Lower leg skin (tissue), 4 donors: ENCODE results near the gene ADGRA3. TPM values are rescaled to one million over a fixed set of nuclear protein-coding genes. Genes with fewer than 3 reads are reported as not detected.

ENCODE experiments used
- DNase-seq, 2 donors: peaks; one replicate each; pipeline ENCODE4 v3.0.0-alpha.2; 2019; ENCODE audit warnings: low spot score in 2 of 2
- H3K4me3 ChIP-seq: fragments of 200-600 bp; sonication (generic); 2 replicates; pipeline ENCODE4 v1.5.1; 2017; ENCODE audit warnings: mild to moderate bottlenecking, low read depth; ENCODE audit not compliant: poor library complexity, severe bottlenecking
- POLR2A ChIP-seq, 2 donors: fragments of 450-650 bp; IDR thresholded peaks; one replicate each; pipeline ENCODE4 v1.6.1; 2016 to 2017; ENCODE audit warnings: antibody characterized with exemption in 2 of 2, mild to moderate bottlenecking in 1 of 2, moderate library complexity in 1 of 2
- WGBS, 2 donors: methylation state at CpG; one replicate each; pipeline ENCODE4 v1.1.5; 2018; 5-methylcytosine and 5-hydroxymethylcytosine counted together
- intact Hi-C: fragments of 100-400 bp; cut with DNase I; formaldehyde crosslinking; loops from one replicate; pipeline ENCODE4 v1.15.0; 2023; ENCODE audit warnings: low total_unique reads
- total RNA-seq, 4 donors: library from RNA; depleted of rRNA; stranded (reverse); fragments of >200 nt; gene quantifications; one replicate each; pipeline ENCODE4 v1.1.0, GENCODE V29; 2016
- TF ChIP-seq, protein P1 (sequence below), 3 donors: fragments of 450-650 bp; IDR thresholded peaks; one replicate each; pipeline ENCODE4 v1.5.1; 2016; ENCODE audit warnings: antibody characterized with exemption in 3 of 3, mild to moderate bottlenecking in 3 of 3, moderate library complexity in 2 of 3

Gene ADGRA3
- total RNA-seq, 4 donors from 2014 or later = 8.4 to 14.9 (median 12.6) TPM

DNA sequence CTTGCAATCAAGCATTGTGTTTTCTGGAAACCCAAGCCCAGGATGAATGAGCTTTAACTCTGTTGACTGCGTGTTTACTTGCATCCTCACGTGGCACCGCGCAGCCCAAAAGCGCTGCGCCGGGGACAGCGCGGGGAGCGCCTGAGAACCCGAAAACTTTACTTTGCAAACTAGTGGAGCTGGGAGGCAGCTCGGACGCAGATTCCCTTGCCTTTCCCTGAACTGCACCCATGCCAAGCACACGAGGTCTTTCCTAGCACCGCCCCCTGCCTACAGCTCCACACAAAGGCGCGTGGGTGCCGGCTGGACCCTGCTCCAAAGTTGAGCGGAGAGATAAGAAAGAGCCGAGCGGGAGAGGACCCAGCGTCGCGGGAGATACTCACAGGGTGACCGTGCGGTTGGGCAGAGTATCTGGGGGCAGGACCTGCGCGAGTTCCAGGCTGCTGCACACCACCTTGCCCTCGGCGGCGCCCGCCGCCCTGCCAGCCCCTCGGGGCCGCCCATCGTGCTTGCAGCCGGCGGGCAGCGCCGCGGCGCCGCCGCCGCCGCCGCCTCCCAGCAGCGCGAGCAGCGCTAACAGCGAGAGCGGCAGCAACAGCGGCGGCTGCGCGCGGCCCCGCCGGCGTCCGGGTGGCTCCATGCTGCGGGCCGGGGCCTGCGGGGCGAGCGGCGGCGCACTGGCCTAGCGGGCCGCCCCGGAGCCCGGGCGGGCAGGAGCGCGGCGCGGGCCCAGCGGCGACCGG, 550 bp downstream of the ADGRA3 start:
- WGBS, 2 donors = 0% methylated on average over 47 of the region's 80 CpGs

DNA sequence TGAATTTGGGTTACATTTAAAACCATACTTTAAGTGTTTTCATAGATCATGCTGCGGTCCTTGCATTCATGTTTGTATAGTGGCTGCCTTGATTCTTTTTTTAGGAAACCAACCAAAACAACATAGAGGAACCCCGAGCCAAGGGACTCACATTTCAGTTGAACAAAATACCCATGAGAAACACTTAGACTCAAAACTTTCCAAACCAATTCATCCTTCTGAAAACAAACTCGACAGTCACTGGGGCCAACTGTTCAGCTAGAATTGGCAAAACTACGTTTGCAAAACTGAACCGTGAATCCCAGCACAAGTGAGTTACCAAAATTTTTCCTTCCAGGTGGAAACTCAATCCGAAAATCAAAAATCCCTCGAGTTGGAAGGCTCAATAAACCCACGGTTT, 1.4 kb downstream of the ADGRA3 start:
- H3K4me3 ChIP-seq = no peak overlapping the region
- intact Hi-C loops = no loop called here
- TF ChIP-seq, protein P1, sequence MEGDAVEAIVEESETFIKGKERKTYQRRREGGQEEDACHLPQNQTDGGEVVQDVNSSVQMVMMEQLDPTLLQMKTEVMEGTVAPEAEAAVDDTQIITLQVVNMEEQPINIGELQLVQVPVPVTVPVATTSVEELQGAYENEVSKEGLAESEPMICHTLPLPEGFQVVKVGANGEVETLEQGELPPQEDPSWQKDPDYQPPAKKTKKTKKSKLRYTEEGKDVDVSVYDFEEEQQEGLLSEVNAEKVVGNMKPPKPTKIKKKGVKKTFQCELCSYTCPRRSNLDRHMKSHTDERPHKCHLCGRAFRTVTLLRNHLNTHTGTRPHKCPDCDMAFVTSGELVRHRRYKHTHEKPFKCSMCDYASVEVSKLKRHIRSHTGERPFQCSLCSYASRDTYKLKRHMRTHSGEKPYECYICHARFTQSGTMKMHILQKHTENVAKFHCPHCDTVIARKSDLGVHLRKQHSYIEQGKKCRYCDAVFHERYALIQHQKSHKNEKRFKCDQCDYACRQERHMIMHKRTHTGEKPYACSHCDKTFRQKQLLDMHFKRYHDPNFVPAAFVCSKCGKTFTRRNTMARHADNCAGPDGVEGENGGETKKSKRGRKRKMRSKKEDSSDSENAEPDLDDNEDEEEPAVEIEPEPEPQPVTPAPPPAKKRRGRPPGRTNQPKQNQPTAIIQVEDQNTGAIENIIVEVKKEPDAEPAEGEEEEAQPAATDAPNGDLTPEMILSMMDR (IDR thresholded peaks at IDR 0.05) = no peak
- no peak for TF ChIP-seq POLR2A (IDR thresholded peaks at IDR 0.05)
- WGBS, 2 donors = 13 to 15% methylated on average over 8 of the region's 8 CpGs
- no peak for DNase-seq

More for the DNA sequence above, 550 bp downstream of the ADGRA3 start:
- H3K4me3 ChIP-seq = peak overlapping the region; percentile 45
- DNase-seq = peak; percentile 32 to 90
- TF ChIP-seq POLR2A (IDR thresholded peaks at IDR 0.05) = no peak
- TF ChIP-seq, protein P1 (IDR thresholded peaks at IDR 0.05) = no peak
- intact Hi-C loops = no loop called here

GRCh38 chr4:22514001-22514400, 1.9 kb downstream of the ADGRA3 start:
- TF ChIP-seq POLR2A (IDR thresholded peaks at IDR 0.05) = no peak
- TF ChIP-seq, protein P1 (IDR thresholded peaks at IDR 0.05) = no peak
- no peak overlapping the region for H3K4me3 ChIP-seq
- WGBS, 2 donors = 48 to 52% methylated on average over 6 of the region's 6 CpGs
- intact Hi-C loops = no loop called here
- DNase-seq = no peak

DNA sequence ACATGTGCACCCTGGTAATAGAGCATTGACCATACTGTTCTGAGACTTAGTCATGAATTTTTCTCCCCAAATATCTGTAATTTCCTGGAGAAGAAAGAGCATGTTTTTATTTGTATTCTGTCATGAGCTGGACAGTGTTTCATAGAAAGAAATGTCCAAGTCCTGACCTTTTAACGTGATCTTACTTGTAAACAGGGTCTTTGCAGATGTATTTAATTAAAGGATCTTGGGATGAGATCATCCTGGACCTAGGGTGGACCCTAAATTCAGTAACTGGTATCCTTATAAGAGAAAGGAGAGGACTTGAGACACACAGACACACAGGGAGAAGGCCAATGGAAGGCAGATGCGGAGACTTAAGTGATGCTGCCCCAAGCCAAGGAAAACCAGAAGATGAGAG, 3.6 kb downstream of the ADGRA3 start:
- no peak for TF ChIP-seq POLR2A (IDR thresholded peaks at IDR 0.05)
- TF ChIP-seq, protein P1 (IDR thresholded peaks at IDR 0.05) = no peak
- intact Hi-C loops = no loop called here
- no peak overlapping the region for H3K4me3 ChIP-seq
- DNase-seq = no peak
- 70 to 75% methylated on average over 2 of the region's 2 CpGs for WGBS, 2 donors

DNA sequence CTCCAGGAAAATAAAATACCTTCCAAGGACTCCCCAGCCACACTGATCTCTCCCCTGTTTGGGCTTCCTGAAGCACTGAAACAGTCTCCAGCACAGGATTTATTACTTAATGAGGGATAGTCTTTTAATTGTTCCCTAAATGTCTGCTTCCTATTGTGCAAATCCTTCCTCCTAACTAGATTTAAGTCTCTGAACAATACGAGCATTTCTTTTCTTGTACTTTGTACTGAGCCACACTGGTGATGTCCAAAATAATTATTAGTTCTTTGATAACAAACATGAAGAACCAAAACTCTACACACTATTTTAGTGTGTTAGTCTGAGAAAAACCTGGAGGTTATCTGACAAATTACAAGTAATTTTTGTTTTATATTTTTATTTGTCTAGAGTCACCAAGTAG, 5.1 kb downstream of the ADGRA3 start:
- TF ChIP-seq POLR2A (IDR thresholded peaks at IDR 0.05) = no peak
- TF ChIP-seq, protein P1 (IDR thresholded peaks at IDR 0.05) = no peak
- DNase-seq = no peak
- intact Hi-C loops = no loop called here
- no peak overlapping the region for H3K4me3 ChIP-seq
- 72 to 74% methylated on average over 1 of the region's 1 CpG for WGBS, 2 donors

DNA sequence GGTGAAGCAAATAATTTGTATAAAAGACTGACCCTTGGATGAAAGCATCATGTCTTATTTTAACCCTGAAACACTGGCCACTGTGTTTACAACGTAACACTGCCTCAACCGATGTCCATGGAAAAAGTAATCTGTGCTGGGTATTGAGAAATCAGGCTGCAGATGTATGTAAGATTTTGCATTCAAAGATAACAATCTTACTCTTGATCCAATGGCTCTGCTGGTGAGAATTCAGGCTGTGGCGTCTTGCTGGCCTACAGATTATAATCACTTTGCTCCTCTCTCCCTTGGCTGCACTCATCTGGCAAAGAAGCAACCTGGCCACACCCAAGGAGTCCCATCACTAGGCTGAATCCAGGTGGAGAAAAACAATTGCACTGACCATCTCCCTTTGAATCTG, 7.5 kb downstream of the ADGRA3 start:
- no peak for DNase-seq
- intact Hi-C loops = no loop called here
- TF ChIP-seq POLR2A (IDR thresholded peaks at IDR 0.05) = no peak
- TF ChIP-seq, protein P1 (IDR thresholded peaks at IDR 0.05) = no peak
- 50 to 64% methylated on average over 3 of the region's 3 CpGs for WGBS, 2 donors
- H3K4me3 ChIP-seq = no peak overlapping the region
